GM23248 (cell line): ENCODE measurements around the gene PEX14. TPM values are rescaled to one million over a fixed set of nuclear protein-coding genes. Genes with fewer than 3 reads are reported as not detected.

Experiments
- DNase-seq: peaks from one replicate; pipeline ENCODE4 v3.0.0-alpha.2; 2015
- H2AFZ ChIP-seq: fragments of 200-600 bp; sonication (generic); 2 replicates; pipeline ENCODE4 v1.6.1; 2016; ENCODE audit warnings: antibody characterized with exemption
- H3F3A ChIP-seq: fragments of 200-600 bp; sonication (generic); 2 replicates; pipeline ENCODE4 v1.6.1; 2016; ENCODE audit warnings: mild to moderate bottlenecking, antibody characterized with exemption, mixed run types; ENCODE audit not compliant: insufficient read depth
- H3K27ac ChIP-seq: fragments of 200-600 bp; sonication (generic); 2 replicates; pipeline ENCODE4 v1.5.1; 2016; ENCODE audit warnings: mild to moderate bottlenecking
- H3K27me3 ChIP-seq: fragments of 200-600 bp; sonication (generic); replicated peaks from 2 replicates; pipeline ENCODE4 v1.6.1; 2016; ENCODE audit warnings: mild to moderate bottlenecking; ENCODE audit not compliant: insufficient read depth
- H3K36me3 ChIP-seq: fragments of 200-600 bp; sonication (generic); 2 replicates; pipeline ENCODE4 v1.6.1; 2016; ENCODE audit warnings: low read depth, mild to moderate bottlenecking
- H3K4me1 ChIP-seq: fragments of 200-600 bp; sonication (generic); 2 replicates; pipeline ENCODE4 v1.6.1; 2016; ENCODE audit warnings: mild to moderate bottlenecking; ENCODE audit not compliant: insufficient read depth
- H3K4me2 ChIP-seq: fragments of 200-600 bp; sonication (generic); one replicate; pipeline ENCODE4 v1.6.1; 2016; ENCODE audit warnings: mild to moderate bottlenecking; ENCODE audit not compliant: unreplicated experiment
- H3K4me3 ChIP-seq: fragments of 200-600 bp; sonication (generic); 2 replicates; pipeline ENCODE4 v1.5.1; 2016; ENCODE audit warnings: mild to moderate bottlenecking
- H3K79me2 ChIP-seq: fragments of 200-600 bp; sonication (generic); 2 replicates; pipeline ENCODE4 v1.6.1; 2016; ENCODE audit warnings: mild to moderate bottlenecking; ENCODE audit not compliant: insufficient read depth
- H3K9ac ChIP-seq: fragments of 200-600 bp; sonication (generic); 2 replicates; pipeline ENCODE4 v1.6.1; 2016; ENCODE audit warnings: mild to moderate bottlenecking
- H3K9me2 ChIP-seq: fragments of 200-600 bp; sonication (generic); 2 replicates; pipeline ENCODE4 v1.6.1; 2016; ENCODE audit warnings: mixed run types, mild to moderate bottlenecking, moderate library complexity; ENCODE audit not compliant: insufficient read depth
- H3K9me3 ChIP-seq: fragments of 200-600 bp; sonication (generic); one replicate; pipeline ENCODE4 v1.6.1; 2017; ENCODE audit warnings: low read depth
- H4K20me1 ChIP-seq: fragments of 200-600 bp; sonication (generic); 2 replicates; pipeline ENCODE4 v1.6.0; 2016; ENCODE audit not compliant: insufficient read depth
- EZH2 ChIP-seq: fragments of 200-600 bp; sonication (generic); IDR thresholded peaks from 2 replicates; pipeline ENCODE4 v1.6.1; 2018; ENCODE audit warnings: antibody characterized with exemption, mild to moderate bottlenecking; ENCODE audit not compliant: insufficient read depth, poor library complexity, severe bottlenecking
- EZH2phosphoT487 ChIP-seq: fragments of 200-600 bp; sonication (generic); IDR thresholded peaks from 2 replicates; pipeline ENCODE4 v1.6.1; 2018; ENCODE audit warnings: antibody characterized with exemption, moderate library complexity, mild to moderate bottlenecking, low read depth; ENCODE audit not compliant: insufficient read depth
- WGBS, 2 experiments: methylation state at CpG; one replicate each; pipeline ENCODE4 v1.1.6; 2015 to 2017; ENCODE audit warnings: low lambda C conversion rate in 2 of 2, low coverage in 1 of 2; ENCODE audit errors: missing lambda C conversion rate in 2 of 2; 5-methylcytosine and 5-hydroxymethylcytosine counted together
- in situ Hi-C: fragments of 300-500 bp; cut with MboI; formaldehyde crosslinking; loops from 2 replicates; pipeline ENCODE4 v1.15.0; 2020
- polyA plus RNA-seq: library from polyadenylated mRNA; unstranded; fragments of >200 nt; fragmentation: Nextera tagmentation; extraction: Ambion mirVana; gene quantifications from 2 replicates; pipeline ENCODE4 v1.2.1, GENCODE V29; 2016
- total RNA-seq: library from RNA; depleted of rRNA; stranded (reverse); fragments of >200 nt; shearing (Covaris generic); gene quantifications from 2 replicates; pipeline ENCODE4 v1.2.3, GENCODE V29; 2014

PEX14 gene
- total and polyA plus RNA-seq, 2 experiments from 2014 or later, result 13.9 to 20.1 TPM

GRCh38 chr1:10433790-10434189 lies 41.0 kb upstream of the PEX14 start:
- 89% methylated on average over 11 of the region's 11 CpGs for WGBS, 2 experiments
- Histone ChIP-seq H3K9ac (no peak overlapping the region), H3K4me3 (no peak overlapping the region), H3K9me2 (no peaks in the 10 kb centered on the region), H4K20me1 (no peaks in the 10 kb centered on the region), H3K79me2 (peaks cover 18% of the 10 kb centered on the region), H3K36me3 (no peaks in the 10 kb centered on the region), H3K4me2 (no peak overlapping the region), H3K27me3 (no peaks in the 10 kb centered on the region), H3K27ac (no peak overlapping the region), H3K9me3 (no peaks in the 10 kb centered on the region), H3F3A (no peaks in the 10 kb centered on the region), H2AFZ (no peak overlapping the region), H3K4me1 (peaks cover 10% of the 10 kb centered on the region)
- no peak for TF ChIP-seq EZH2
- TF ChIP-seq EZH2phosphoT487, result no peak
- in situ Hi-C loops, result no loop called here
- DNase-seq, result no peak

- TF ChIP-seq EZH2phosphoT487, result no peak
- TF ChIP-seq EZH2, result no peak
- in situ Hi-C loops, result no loop called here
These were observed 40.2 kb upstream of the PEX14 start for GRCh38 chr1:10434590-10434989.

GRCh38 chr1:10437052-10437451 lies 37.7 kb upstream of the PEX14 start:
- 100% methylated on average over 1 of the region's 1 CpG for WGBS, 2 experiments

More at GRCh38 chr1:10434590-10434989, 40.2 kb upstream of the PEX14 start:
- H3K9ac ChIP-seq, result no peak overlapping the region
- H4K20me1 ChIP-seq, result no peaks in the 10 kb centered on the region
- WGBS, 2 experiments, result 92 to 93% methylated on average over 5 of the region's 5 CpGs
- no peak overlapping the region for H3K4me3 ChIP-seq
- no peak for DNase-seq
- no peaks in the 10 kb centered on the region for H3K36me3 ChIP-seq
- H3K9me3 ChIP-seq, result no peaks in the 10 kb centered on the region
- peaks cover 18% of the 10 kb centered on the region for H3K79me2 ChIP-seq
- H3F3A ChIP-seq, result no peaks in the 10 kb centered on the region
- H3K27me3 ChIP-seq, result no peaks in the 10 kb centered on the region
- no peak overlapping the region for H2AFZ ChIP-seq
- H3K4me2 ChIP-seq, result no peak overlapping the region
- H3K9me2 ChIP-seq, result no peaks in the 10 kb centered on the region
- H3K27ac ChIP-seq, result no peak overlapping the region
- peaks cover 10% of the 10 kb centered on the region for H3K4me1 ChIP-seq

GRCh38 chr1:10438677-10439163 lies 36.0 kb upstream of the PEX14 start:
- Histone ChIP-seq H4K20me1 (no peaks in the 10 kb centered on the region), H3K79me2 (no peaks in the 10 kb centered on the region), H3K27ac (no peak overlapping the region), H3K27me3 (no peaks in the 10 kb centered on the region), H2AFZ (no peak overlapping the region), H3K9me3 (no peaks in the 10 kb centered on the region), H3K36me3 (no peaks in the 10 kb centered on the region), H3K4me1 (no peaks in the 10 kb centered on the region), H3K4me3 (no peak overlapping the region), H3K4me2 (no peak overlapping the region), H3F3A (no peaks in the 10 kb centered on the region), H3K9me2 (no peaks in the 10 kb centered on the region), H3K9ac (no peak overlapping the region)
- no peak for TF ChIP-seq EZH2
- TF ChIP-seq EZH2phosphoT487, result no peak
- in situ Hi-C loops, result no loop called here
- no peak for DNase-seq
- 84 to 88% methylated on average over 7 of the region's 7 CpGs for WGBS, 2 experiments

More at GRCh38 chr1:10437052-10437451, 37.7 kb upstream of the PEX14 start:
- no peak for TF ChIP-seq EZH2
- TF ChIP-seq EZH2phosphoT487, result no peak
- Histone ChIP-seq H3K27ac (no peak overlapping the region), H3K36me3 (no peaks in the 10 kb centered on the region), H4K20me1 (no peaks in the 10 kb centered on the region), H3K4me1 (0 out of 2 replicates have a peak, but pooled peaks cover 2% of the 10 kb centered on the region), H2AFZ (no peak overlapping the region), H3F3A (no peaks in the 10 kb centered on the region), H3K4me2 (no peak overlapping the region), H3K79me2 (peaks cover 6% of the 10 kb centered on the region), H3K4me3 (no peak overlapping the region), H3K9me3 (no peaks in the 10 kb centered on the region), H3K27me3 (no peaks in the 10 kb centered on the region), H3K9ac (no peak overlapping the region), H3K9me2 (no peaks in the 10 kb centered on the region)
- no peak for DNase-seq
- in situ Hi-C loops, result no loop called here

GRCh38 chr1:10440305-10440704 lies 34.4 kb upstream of the PEX14 start:
- no peaks in the 10 kb centered on the region for H4K20me1 ChIP-seq
- H3K9me3 ChIP-seq, result no peaks in the 10 kb centered on the region
- H3K9me2 ChIP-seq, result no peaks in the 10 kb centered on the region
- no peak overlapping the region for H3K27ac ChIP-seq
- no peaks in the 10 kb centered on the region for H3K4me1 ChIP-seq
- no peak overlapping the region for H3K9ac ChIP-seq
- no peak overlapping the region for H3K4me2 ChIP-seq
- H2AFZ ChIP-seq, result no peak overlapping the region
- DNase-seq, result no peak
- in situ Hi-C loops, result no loop called here
- H3K36me3 ChIP-seq, result no peaks in the 10 kb centered on the region
- WGBS, 2 experiments, result 98 to 100% methylated on average over 2 of the region's 2 CpGs
- no peak overlapping the region for H3K4me3 ChIP-seq
- TF ChIP-seq EZH2, result no peak
- no peaks in the 10 kb centered on the region for H3K27me3 ChIP-seq
- no peaks in the 10 kb centered on the region for H3K79me2 ChIP-seq
- H3F3A ChIP-seq, result no peaks in the 10 kb centered on the region
